Activated naive CD8-positive, alpha-beta T cell treated with anti-CD3 and anti-CD28 coated beads, Interleukin-2, amount 10 ng/mL, durations not matched to agents 7 days and 5 days (primary cell): ENCODE data around the gene PLXDC2. TPM values are rescaled to one million over a fixed set of nuclear protein-coding genes. Genes with fewer than 3 reads are reported as not detected.

Experiments used
- ATAC-seq: fragments of 150-1000 bp; cut with Tn5 transposase; one replicate; pipeline ENCODE4 v1.10.0; 2021; ENCODE audit warnings: low read depth, moderate library complexity
- POLR2A ChIA-PET: fragments of 350-600 bp; sonication (Branson Sonifier 250); formaldehyde crosslinking; loops from one replicate; lab custom pipeline; 2021; ENCODE audit warnings: antibody characterized with exemption; lab: Charles Lee
- DNase-seq: peaks from one replicate; pipeline ENCODE4 v3.0.0; 2021
- H3K27ac Mint-ChIP-seq: one replicate; pipeline ENCODE4 v1.8.0; 2022; ENCODE audit warnings: mild to moderate bottlenecking, mixed read lengths
- H3K27me3 Mint-ChIP-seq: one replicate; pipeline ENCODE4 v1.8.0; 2022; ENCODE audit warnings: mild to moderate bottlenecking, moderate library complexity, mixed read lengths
- H3K36me3 Mint-ChIP-seq: one replicate; pipeline ENCODE4 v1.8.0; 2021; ENCODE audit warnings: mild to moderate bottlenecking, mixed read lengths
- H3K4me1 Mint-ChIP-seq: one replicate; pipeline ENCODE4 v1.8.0; 2021; ENCODE audit warnings: mixed read lengths
- H3K4me3 Mint-ChIP-seq: one replicate; pipeline ENCODE4 v1.8.0; 2022; ENCODE audit warnings: mild to moderate bottlenecking, moderate library complexity, mixed read lengths
- H3K9me3 Mint-ChIP-seq: one replicate; pipeline ENCODE4 v1.8.0; 2021; ENCODE audit warnings: mixed read lengths
- total RNA-seq, 2 experiments: library from RNA; stranded (reverse); gene quantifications; one replicate each; pipeline ENCODE4 v1.2.3, GENCODE V29; 2021

The PLXDC2 gene
- total RNA-seq, 2 experiments from 2014 or later, result 0.86 to 1.0 TPM

GRCh38 chr10:19847321-19847720 lies 31.1 kb downstream of the PLXDC2 start:
- POLR2A ChIA-PET, result no interaction called here
- DNase-seq (no peak), ATAC-seq (no peak)
- peaks cover 2% of the 10 kb centered on the region for H3K27me3 Mint-ChIP-seq
- H3K4me3 Mint-ChIP-seq, result no peak overlapping the region
- H3K27ac Mint-ChIP-seq, result no peak overlapping the region
- no peaks in the 10 kb centered on the region for H3K9me3 Mint-ChIP-seq
- H3K36me3 Mint-ChIP-seq, result no peaks in the 10 kb centered on the region
- no peaks in the 10 kb centered on the region for H3K4me1 Mint-ChIP-seq

- DNase-seq, result no peak
- no peak overlapping the region for H3K27ac Mint-ChIP-seq
- H3K4me1 Mint-ChIP-seq, result no peaks in the 10 kb centered on the region
- peaks cover 2% of the 10 kb centered on the region for H3K27me3 Mint-ChIP-seq
- POLR2A ChIA-PET, result no interaction called here
- no peaks in the 10 kb centered on the region for H3K36me3 Mint-ChIP-seq
- no peak for ATAC-seq
- no peak overlapping the region for H3K4me3 Mint-ChIP-seq
- H3K9me3 Mint-ChIP-seq, result no peaks in the 10 kb centered on the region
Measured at GRCh38 chr10:19848226-19848985, 32.2 kb downstream of the PLXDC2 start.

GRCh38 chr10:19853831-19854230 lies 37.6 kb downstream of the PLXDC2 start:
- ATAC-seq (no peak), DNase-seq (no peak)
- Mint-ChIP-seq H3K9me3 (no peaks in the 10 kb centered on the region), H3K4me3 (no peak overlapping the region), H3K27me3 (no peaks in the 10 kb centered on the region), H3K36me3 (no peaks in the 10 kb centered on the region), H3K27ac (no peak overlapping the region), H3K4me1 (no peaks in the 10 kb centered on the region)
- POLR2A ChIA-PET, result no interaction called here

GRCh38 chr10:19857876-19858275 lies 41.6 kb downstream of the PLXDC2 start:
- H3K4me1 Mint-ChIP-seq, result no peaks in the 10 kb centered on the region
- H3K4me3 Mint-ChIP-seq, result no peak overlapping the region
- no peaks in the 10 kb centered on the region for H3K36me3 Mint-ChIP-seq
- H3K9me3 Mint-ChIP-seq, result peaks cover 1% of the 10 kb centered on the region
- H3K27me3 Mint-ChIP-seq, result no peaks in the 10 kb centered on the region
- POLR2A ChIA-PET, result no interaction called here
- DNase-seq (no peak), ATAC-seq (no peak)
- H3K27ac Mint-ChIP-seq, result no peak overlapping the region

GRCh38 chr10:19860107-19860506 lies 43.9 kb downstream of the PLXDC2 start:
- Mint-ChIP-seq H3K27ac (no peak overlapping the region), H3K36me3 (no peaks in the 10 kb centered on the region), H3K4me3 (no peak overlapping the region), H3K9me3 (peaks cover 1% of the 10 kb centered on the region), H3K27me3 (no peaks in the 10 kb centered on the region), H3K4me1 (no peaks in the 10 kb centered on the region)
- ATAC-seq, result no peak
- POLR2A ChIA-PET, result no interaction called here
- no peak for DNase-seq

GRCh38 chr10:19862811-19863515 lies 46.7 kb downstream of the PLXDC2 start:
- no peaks in the 10 kb centered on the region for H3K36me3 Mint-ChIP-seq
- H3K9me3 Mint-ChIP-seq, result peaks cover 4% of the 10 kb centered on the region
- DNase-seq (no peak), ATAC-seq (no peak)
- H3K27me3 Mint-ChIP-seq, result no peaks in the 10 kb centered on the region
- H3K4me3 Mint-ChIP-seq, result no peak overlapping the region
- no peaks in the 10 kb centered on the region for H3K4me1 Mint-ChIP-seq
- H3K27ac Mint-ChIP-seq, result no peak overlapping the region
- POLR2A ChIA-PET, result no interaction called here

- POLR2A ChIA-PET, result no interaction called here
- Mint-ChIP-seq H3K27ac (no peak overlapping the region), H3K4me1 (no peaks in the 10 kb centered on the region), H3K36me3 (no peaks in the 10 kb centered on the region), H3K4me3 (no peak overlapping the region), H3K9me3 (peaks cover 4% of the 10 kb centered on the region), H3K27me3 (no peaks in the 10 kb centered on the region)
- DNase-seq (no peak), ATAC-seq (no peak)
Measured at GRCh38 chr10:19865676-19866075, 49.4 kb downstream of the PLXDC2 start.

- Mint-ChIP-seq H3K27me3 (no peaks in the 10 kb centered on the region), H3K4me1 (no peaks in the 10 kb centered on the region), H3K36me3 (no peaks in the 10 kb centered on the region), H3K27ac (no peak overlapping the region), H3K4me3 (no peak overlapping the region), H3K9me3 (peaks cover 3% of the 10 kb centered on the region)
- POLR2A ChIA-PET, result no interaction called here
- DNase-seq, result no peak
- ATAC-seq, result no peak
Measured at GRCh38 chr10:19869370-19869769, 53.1 kb downstream of the PLXDC2 start.

- Mint-ChIP-seq H3K4me1 (no peaks in the 10 kb centered on the region), H3K36me3 (no peaks in the 10 kb centered on the region), H3K27me3 (no peaks in the 10 kb centered on the region), H3K27ac (no peak overlapping the region), H3K9me3 (no peaks in the 10 kb centered on the region), H3K4me3 (no peak overlapping the region)
- POLR2A ChIA-PET, result no interaction called here
- DNase-seq (no peak), ATAC-seq (no peak)
Measured at GRCh38 chr10:19872504-19873271, 56.5 kb downstream of the PLXDC2 start.

GRCh38 chr10:19874190-19874589 lies 58.0 kb downstream of the PLXDC2 start:
- POLR2A ChIA-PET, result no interaction called here
- no peaks in the 10 kb centered on the region for H3K9me3 Mint-ChIP-seq
- DNase-seq (no peak), ATAC-seq (no peak)
- no peak overlapping the region for H3K4me3 Mint-ChIP-seq
- no peak overlapping the region for H3K27ac Mint-ChIP-seq
- no peaks in the 10 kb centered on the region for H3K36me3 Mint-ChIP-seq
- no peaks in the 10 kb centered on the region for H3K4me1 Mint-ChIP-seq
- no peaks in the 10 kb centered on the region for H3K27me3 Mint-ChIP-seq

GRCh38 chr10:19874791-19875190 lies 58.6 kb downstream of the PLXDC2 start:
- no peak overlapping the region for H3K27ac Mint-ChIP-seq
- H3K27me3 Mint-ChIP-seq, result no peaks in the 10 kb centered on the region
- H3K4me1 Mint-ChIP-seq, result no peaks in the 10 kb centered on the region
- DNase-seq (no peak), ATAC-seq (no peak)
- POLR2A ChIA-PET, result no interaction called here
- no peaks in the 10 kb centered on the region for H3K9me3 Mint-ChIP-seq
- H3K4me3 Mint-ChIP-seq, result no peak overlapping the region
- H3K36me3 Mint-ChIP-seq, result no peaks in the 10 kb centered on the region

- Mint-ChIP-seq H3K27ac (no peak overlapping the region), H3K27me3 (no peaks in the 10 kb centered on the region), H3K36me3 (no peaks in the 10 kb centered on the region), H3K9me3 (no peaks in the 10 kb centered on the region), H3K4me1 (no peaks in the 10 kb centered on the region), H3K4me3 (no peak overlapping the region)
- POLR2A ChIA-PET, result no interaction called here
- ATAC-seq (no peak), DNase-seq (no peak)
Measured at GRCh38 chr10:19876570-19876969, 60.3 kb downstream of the PLXDC2 start.

GRCh38 chr10:19877466-19878255 lies 61.4 kb downstream of the PLXDC2 start:
- ATAC-seq, result no peak
- POLR2A ChIA-PET, result no interaction called here

More at GRCh38 chr10:19877466-19878255, 61.4 kb downstream of the PLXDC2 start:
- no peak for DNase-seq
- H3K9me3 Mint-ChIP-seq, result peaks cover 4% of the 10 kb centered on the region
- H3K4me3 Mint-ChIP-seq, result no peak overlapping the region
- H3K27me3 Mint-ChIP-seq, result no peaks in the 10 kb centered on the region
- no peak overlapping the region for H3K27ac Mint-ChIP-seq
- no peaks in the 10 kb centered on the region for H3K4me1 Mint-ChIP-seq
- no peaks in the 10 kb centered on the region for H3K36me3 Mint-ChIP-seq
